PFSK-1 (cell line): Measurements from ENCODE around the gene HYAL1.

Experiments
- FOXP2 ChIP-seq: optimal IDR thresholded peaks from 2 replicates; pipeline ENCODE3; 2011; ENCODE audit warnings: borderline replicate concordance, control low read depth, inconsistent platforms; ENCODE audit not compliant: insufficient read depth; ENCODE audit errors: extremely low read length, extremely low read depth
- POLR2AphosphoS5 ChIP-seq: IDR thresholded peaks from 2 replicates; pipeline ENCODE4 v1.6.1; 2012; ENCODE audit warnings: low read depth, mild to moderate bottlenecking, control low read depth, low read length, moderate library complexity
- REST ChIP-seq, 2 experiments: IDR thresholded peaks; 2 replicates each; pipeline versions ENCODE4 v1.6.1 to v1.8.0; 2011 to 2012; ENCODE audit warnings: low read depth in 2 of 2, low read length in 2 of 2, control low read depth in 1 of 2, inconsistent platforms in 1 of 2, mild to moderate bottlenecking in 1 of 2, moderate library complexity in 1 of 2; ENCODE audit not compliant: insufficient read depth in 1 of 2
- SIN3A ChIP-seq: IDR thresholded peaks from 2 replicates; pipeline ENCODE4 v1.6.1; 2012; ENCODE audit warnings: mild to moderate bottlenecking, low read length, moderate library complexity, borderline replicate concordance; ENCODE audit not compliant: insufficient read depth
- TAF1 ChIP-seq: IDR thresholded peaks from 2 replicates; pipeline ENCODE4 v1.6.1; 2012; ENCODE audit warnings: low read length, control low read depth, borderline replicate concordance; ENCODE audit not compliant: insufficient read depth

HYAL1 gene

GRCh38 chr3:50347187-50347813 lies 43.9 kb upstream of the HYAL1 start:
- no peak for TF ChIP-seq POLR2AphosphoS5
- no peak for TF ChIP-seq SIN3A
- TF ChIP-seq TAF1: no peak
- no peak for TF ChIP-seq FOXP2
- TF ChIP-seq REST (IDR thresholded peaks at IDR 0.05; ENCODE audit: insufficient read depth in 1 of 2, low read depth in 2 of 2, low read length in 2 of 2): no peak

- TF ChIP-seq FOXP2: no peak
- no peak for TF ChIP-seq SIN3A
- TF ChIP-seq POLR2AphosphoS5: no peak
- TF ChIP-seq TAF1: no peak
- no peak for TF ChIP-seq REST (IDR thresholded peaks at IDR 0.05; ENCODE audit: insufficient read depth in 1 of 2, low read depth in 2 of 2, low read length in 2 of 2)
These were observed 42.3 kb upstream of the HYAL1 start, which contains the start of gene ZMYND10 for GRCh38 chr3:50345586-50346234. ZMYND10 (minus strand) TSS chr3:50345732; CDS start chr3:50345579, 153 bp downstream.

GRCh38 chr3:50345008-50345407 lies 41.6 kb upstream of the HYAL1 start:
- no peak for TF ChIP-seq SIN3A
- no peak for TF ChIP-seq REST (IDR thresholded peaks at IDR 0.05; ENCODE audit: insufficient read depth in 1 of 2, low read depth in 2 of 2, low read length in 2 of 2)
- TF ChIP-seq POLR2AphosphoS5: no peak
- TF ChIP-seq FOXP2: no peak
- no peak for TF ChIP-seq TAF1

- TF ChIP-seq REST (IDR thresholded peaks at IDR 0.05; ENCODE audit: insufficient read depth in 1 of 2, low read depth in 2 of 2, low read length in 2 of 2) (no peak), POLR2AphosphoS5 (no peak), FOXP2 (no peak), TAF1 (no peak)
These were observed 39.6 kb upstream of the HYAL1 start for GRCh38 chr3:50342813-50343633.
